ENCODE measurements around the gene CDC42BPA.

Gene CDC42BPA

DNA sequence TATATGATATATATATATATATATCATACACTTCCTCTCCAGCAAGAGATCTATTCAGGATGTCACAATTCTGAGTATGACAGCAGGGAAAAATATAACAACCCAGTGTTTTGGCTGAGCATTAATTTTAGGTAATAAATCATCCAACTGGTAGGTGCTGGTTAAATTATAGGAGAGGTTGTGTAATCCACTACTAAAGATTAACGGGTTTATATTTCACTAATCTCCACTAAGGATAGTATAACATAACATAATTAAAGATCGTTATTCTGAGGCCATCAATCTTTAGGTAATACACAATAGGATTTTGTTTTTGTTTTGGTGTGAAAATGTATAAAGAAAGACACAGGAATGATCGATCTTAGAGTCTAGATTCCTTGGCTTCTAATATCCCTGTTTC is 276.0 kb downstream of the CDC42BPA start:
- Histone ChIP-seq H3K9me3 (ENCODE audit: insufficient read depth, low read depth, low read length) (no peaks in the 10 kb centered on the region), H2BK5ac (ENCODE audit: low read depth, low read length, poor library complexity) (no peak overlapping the region), H3K9ac (ENCODE audit: low read length) (no peak overlapping the region), H3K79me1 (ENCODE audit: low read length) (no peaks in the 10 kb centered on the region), H2AFZ (ENCODE audit: insufficient read depth, low read length, poor library complexity) (no peak overlapping the region), H3K36me3 (ENCODE audit: control insufficient read depth in 1 of 2, insufficient read depth in 2 of 2, low read length in 2 of 2) (no peaks in the 10 kb centered on the region), H2AK5ac (ENCODE audit: low read length) (no peak overlapping the region), H3K18ac (ENCODE audit: low read length) (no peak overlapping the region), H3K4ac (ENCODE audit: low read depth, low read length) (no peak overlapping the region), H3K79me2 (ENCODE audit: control insufficient read depth, insufficient read depth, low read length, poor library complexity) (no peaks in the 10 kb centered on the region), H3K27ac (ENCODE audit: low read depth, low read length) (no peak overlapping the region), H3K27me3 (ENCODE audit: insufficient read depth, low read length) (no peaks in the 10 kb centered on the region), H4K91ac (ENCODE audit: low read depth, low read length) (no peak overlapping the region), H3K4me2 (ENCODE audit: low read length) (no peak overlapping the region), H3K4me3 (ENCODE audit: low read depth, low read length) (no peak overlapping the region), H3K14ac (ENCODE audit: low read length) (no peak overlapping the region), H2BK12ac (ENCODE audit: low read length) (no peak overlapping the region), H3K23ac (ENCODE audit: low read length) (no peak overlapping the region), H2BK120ac (ENCODE audit: insufficient read depth, low read length, poor library complexity) (no peak overlapping the region), H4K12ac (ENCODE audit: low read depth, low read length) (no peak overlapping the region), H4K8ac (ENCODE audit: low read depth, low read length) (no peak overlapping the region), H3K4me1 (ENCODE audit: control insufficient read depth in 1 of 2, insufficient read depth in 2 of 2, low read length in 2 of 2) (no peaks in the 10 kb centered on the region)
- no peak for DNase-seq
- no CpG with 5 or more reads among the region's 3 CpGs for WGBS (ENCODE audit: extremely low coverage, insufficient coverage, insufficient read length)

DNA sequence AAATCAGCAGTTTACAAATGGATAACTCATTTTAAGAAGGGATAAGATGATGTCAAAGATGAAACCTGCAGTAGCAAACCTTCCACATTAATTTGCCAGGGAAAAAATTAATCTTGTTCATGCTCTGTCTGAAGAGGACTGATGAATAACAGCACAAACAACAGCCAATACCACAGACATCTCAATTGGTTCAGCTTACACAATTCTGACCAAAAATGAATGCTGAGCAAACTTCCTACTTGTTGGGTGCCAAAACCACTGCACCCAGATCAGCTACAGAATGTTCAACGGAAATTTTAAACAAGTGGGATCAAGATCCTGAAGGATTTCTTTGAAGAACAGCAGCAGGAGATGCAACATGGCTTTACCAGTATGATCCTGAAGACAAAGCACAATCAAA is 279.9 kb downstream of the CDC42BPA start:
- Histone ChIP-seq H2AK5ac (ENCODE audit: low read length) (no peak overlapping the region), H3K79me2 (ENCODE audit: control insufficient read depth, insufficient read depth, low read length, poor library complexity) (no peaks in the 10 kb centered on the region), H2AFZ (ENCODE audit: insufficient read depth, low read length, poor library complexity) (no peak overlapping the region), H3K27ac (ENCODE audit: low read depth, low read length) (no peak overlapping the region), H3K79me1 (ENCODE audit: low read length) (no peaks in the 10 kb centered on the region), H4K12ac (ENCODE audit: low read depth, low read length) (no peak overlapping the region), H3K4me2 (ENCODE audit: low read length) (no peak overlapping the region), H3K18ac (ENCODE audit: low read length) (no peak overlapping the region), H3K14ac (ENCODE audit: low read length) (no peak overlapping the region), H2BK5ac (ENCODE audit: low read depth, low read length, poor library complexity) (no peak overlapping the region), H3K9ac (ENCODE audit: low read length) (no peak overlapping the region), H3K9me3 (ENCODE audit: insufficient read depth, low read depth, low read length) (no peaks in the 10 kb centered on the region), H2BK12ac (ENCODE audit: low read length) (no peak overlapping the region), H4K91ac (ENCODE audit: low read depth, low read length) (no peak overlapping the region), H3K4me1 (ENCODE audit: control insufficient read depth in 1 of 2, insufficient read depth in 2 of 2, low read length in 2 of 2) (no peaks in the 10 kb centered on the region), H3K4ac (ENCODE audit: low read depth, low read length) (no peak overlapping the region), H3K27me3 (ENCODE audit: insufficient read depth, low read length) (no peaks in the 10 kb centered on the region), H3K23ac (ENCODE audit: low read length) (no peak overlapping the region), H3K36me3 (ENCODE audit: control insufficient read depth in 1 of 2, insufficient read depth in 2 of 2, low read length in 2 of 2) (no peaks in the 10 kb centered on the region), H4K8ac (ENCODE audit: low read depth, low read length) (no peak overlapping the region), H3K4me3 (ENCODE audit: low read depth, low read length) (no peak overlapping the region), H2BK120ac (ENCODE audit: insufficient read depth, low read length, poor library complexity) (no peak overlapping the region)
- DNase-seq: no peak
- WGBS (ENCODE audit: extremely low coverage, insufficient coverage, insufficient read length): no CpG with 5 or more reads among the region's 1 CpG

DNA sequence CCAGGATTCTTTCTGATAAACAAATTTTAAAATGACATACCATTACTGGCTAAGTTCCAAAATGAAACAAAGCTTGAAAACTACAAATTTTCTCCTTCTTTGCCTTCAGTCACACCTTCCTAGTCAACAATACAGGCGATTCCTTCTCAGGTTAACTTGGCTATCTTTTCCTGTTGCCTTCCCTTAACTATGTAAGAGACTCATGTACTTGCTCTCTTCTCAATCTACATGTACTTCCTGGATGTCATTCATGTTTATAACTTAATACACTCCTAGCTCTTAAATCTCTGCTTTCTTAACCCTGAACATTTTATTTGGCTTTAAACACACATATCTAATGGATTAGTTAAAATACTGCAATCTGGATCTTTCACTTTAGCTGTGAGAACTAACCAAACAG is 281.2 kb downstream of the CDC42BPA start:
- Histone ChIP-seq H3K27ac (ENCODE audit: low read depth, low read length) (no peak overlapping the region), H3K27me3 (ENCODE audit: insufficient read depth, low read length) (no peaks in the 10 kb centered on the region), H2AK5ac (ENCODE audit: low read length) (no peak overlapping the region), H2BK12ac (ENCODE audit: low read length) (no peak overlapping the region), H4K12ac (ENCODE audit: low read depth, low read length) (no peak overlapping the region), H3K79me1 (ENCODE audit: low read length) (no peaks in the 10 kb centered on the region), H2BK120ac (ENCODE audit: insufficient read depth, low read length, poor library complexity) (no peak overlapping the region), H3K79me2 (ENCODE audit: control insufficient read depth, insufficient read depth, low read length, poor library complexity) (no peaks in the 10 kb centered on the region), H3K9ac (ENCODE audit: low read length) (no peak overlapping the region), H3K4ac (ENCODE audit: low read depth, low read length) (no peak overlapping the region), H3K4me3 (ENCODE audit: low read depth, low read length) (no peak overlapping the region), H4K91ac (ENCODE audit: low read depth, low read length) (no peak overlapping the region), H3K36me3 (ENCODE audit: control insufficient read depth in 1 of 2, insufficient read depth in 2 of 2, low read length in 2 of 2) (peaks cover 0 to 3% of the 10 kb centered on the region in 2 experiments), H2AFZ (ENCODE audit: insufficient read depth, low read length, poor library complexity) (no peak overlapping the region), H3K9me3 (ENCODE audit: insufficient read depth, low read depth, low read length) (no peaks in the 10 kb centered on the region), H2BK5ac (ENCODE audit: low read depth, low read length, poor library complexity) (no peak overlapping the region), H3K18ac (ENCODE audit: low read length) (no peak overlapping the region), H4K8ac (ENCODE audit: low read depth, low read length) (no peak overlapping the region), H3K23ac (ENCODE audit: low read length) (no peak overlapping the region), H3K14ac (ENCODE audit: low read length) (no peak overlapping the region), H3K4me2 (ENCODE audit: low read length) (no peak overlapping the region), H3K4me1 (ENCODE audit: control insufficient read depth in 1 of 2, insufficient read depth in 2 of 2, low read length in 2 of 2) (no peaks in the 10 kb centered on the region)
- no CpG with 5 or more reads among the region's 1 CpG for WGBS (ENCODE audit: extremely low coverage, insufficient coverage, insufficient read length)
- DNase-seq: no peak

DNA sequence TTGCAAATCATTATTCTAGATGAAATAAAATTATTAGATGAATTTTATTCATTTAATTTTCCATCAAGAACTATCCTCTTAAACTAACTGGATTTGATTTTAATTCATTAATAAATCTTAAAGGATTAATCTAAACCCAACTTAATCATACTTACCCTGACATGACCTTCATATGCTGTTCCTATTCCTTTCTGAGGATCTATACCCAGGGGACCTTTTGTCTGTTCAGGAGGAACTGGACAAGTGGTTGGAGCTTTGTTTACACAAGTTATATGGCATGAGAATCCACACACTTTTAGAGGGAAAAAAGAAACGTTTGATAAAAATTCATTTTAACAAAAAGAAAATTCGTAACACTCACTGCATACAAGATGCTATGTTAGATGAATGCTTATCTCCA is 283.0 kb downstream of the CDC42BPA start:
- H3K9me3 ChIP-seq (ENCODE audit: insufficient read depth, low read depth, low read length): no peaks in the 10 kb centered on the region
- H2AFZ ChIP-seq (ENCODE audit: insufficient read depth, low read length, poor library complexity): no peak overlapping the region
- H2BK12ac ChIP-seq (ENCODE audit: low read length): no peak overlapping the region
- no peak overlapping the region for H2AK5ac ChIP-seq (ENCODE audit: low read length)
- no peaks in the 10 kb centered on the region for H3K79me2 ChIP-seq (ENCODE audit: control insufficient read depth, insufficient read depth, low read length, poor library complexity)
- no peak overlapping the region for H4K8ac ChIP-seq (ENCODE audit: low read depth, low read length)
- no peak overlapping the region for H4K91ac ChIP-seq (ENCODE audit: low read depth, low read length)
- DNase-seq: no peak
- no peaks in the 10 kb centered on the region for H3K4me1 ChIP-seq (ENCODE audit: control insufficient read depth in 1 of 2, insufficient read depth in 2 of 2, low read length in 2 of 2)
- no peak overlapping the region for H3K27ac ChIP-seq (ENCODE audit: low read depth, low read length)
- H3K36me3 ChIP-seq (ENCODE audit: control insufficient read depth in 1 of 2, insufficient read depth in 2 of 2, low read length in 2 of 2): peaks cover 0 to 3% of the 10 kb centered on the region in 2 experiments
- no peak overlapping the region for H3K9ac ChIP-seq (ENCODE audit: low read length)
- no peaks in the 10 kb centered on the region for H3K27me3 ChIP-seq (ENCODE audit: insufficient read depth, low read length)
- H3K4ac ChIP-seq (ENCODE audit: low read depth, low read length): no peak overlapping the region
- WGBS (ENCODE audit: extremely low coverage, insufficient coverage, insufficient read length): no CpG with 5 or more reads among the region's 2 CpGs
- H2BK5ac ChIP-seq (ENCODE audit: low read depth, low read length, poor library complexity): no peak overlapping the region
- H2BK120ac ChIP-seq (ENCODE audit: insufficient read depth, low read length, poor library complexity): no peak overlapping the region
- H4K12ac ChIP-seq (ENCODE audit: low read depth, low read length): no peak overlapping the region
- H3K79me1 ChIP-seq (ENCODE audit: low read length): no peaks in the 10 kb centered on the region
- H3K4me3 ChIP-seq (ENCODE audit: low read depth, low read length): no peak overlapping the region
- H3K23ac ChIP-seq (ENCODE audit: low read length): no peak overlapping the region
- no peak overlapping the region for H3K14ac ChIP-seq (ENCODE audit: low read length)
- no peak overlapping the region for H3K18ac ChIP-seq (ENCODE audit: low read length)
- H3K4me2 ChIP-seq (ENCODE audit: low read length): no peak overlapping the region
